Activated T-helper 1 cell treated with anti-CD3 and anti-CD28 coated beads, Interleukin-2, amount 50 U/mL, for 16 hours (primary cell): ENCODE measurements around the gene ALG11.
"Not testable (repeated sequence)": the region's sequence is repeated elsewhere in the genome, so short reads cannot be mapped to it uniquely, and the experiment has no call there.

Experiments used
- DNase-seq, 2 donors: peaks; one replicate each; pipeline ENCODE4 v3.0.0-alpha.2; 2020; ENCODE audit warnings: low read depth in 1 of 2, low spot score in 1 of 2

ALG11 gene

DNA sequence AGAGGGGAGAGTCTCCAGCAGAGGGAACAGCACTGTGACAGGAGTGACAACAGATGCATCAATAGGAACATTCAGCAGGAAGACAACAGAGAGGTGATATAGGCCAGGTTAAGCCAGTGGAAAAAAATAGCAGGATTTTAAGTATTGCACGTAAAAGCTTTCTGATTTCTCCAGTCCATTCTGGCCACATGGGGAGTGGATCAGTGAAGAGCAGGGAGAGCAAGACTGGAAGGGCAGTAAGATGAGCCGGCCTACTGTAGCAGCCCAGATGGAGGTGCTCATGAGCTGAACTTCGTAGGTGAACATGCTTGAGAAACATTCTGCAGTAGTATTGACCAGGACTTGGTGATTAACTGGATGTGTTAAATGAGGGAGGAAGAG, 14.0 kb downstream of the ALG11 start:
- no peak for DNase-seq

DNA sequence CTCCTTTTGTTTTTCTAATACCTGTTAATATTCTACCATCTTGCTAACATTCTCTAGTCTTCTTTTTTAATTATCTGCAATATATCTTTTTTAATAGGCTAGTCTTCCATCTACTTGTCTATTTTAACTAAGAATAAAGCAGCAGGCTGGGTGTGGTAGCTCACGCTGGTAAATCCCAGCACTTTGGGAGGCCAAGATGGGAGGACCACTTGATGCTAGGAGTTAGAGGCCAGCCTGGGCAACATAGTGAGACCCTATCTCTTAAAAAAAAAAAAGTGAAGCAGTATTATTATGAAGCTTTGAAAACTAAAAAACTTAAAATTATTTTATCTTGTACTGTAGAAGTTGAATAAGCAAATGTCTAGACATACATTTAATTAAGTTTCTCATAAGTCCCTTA, 15.6 kb downstream of the ALG11 start:
- no peak for DNase-seq

DNA sequence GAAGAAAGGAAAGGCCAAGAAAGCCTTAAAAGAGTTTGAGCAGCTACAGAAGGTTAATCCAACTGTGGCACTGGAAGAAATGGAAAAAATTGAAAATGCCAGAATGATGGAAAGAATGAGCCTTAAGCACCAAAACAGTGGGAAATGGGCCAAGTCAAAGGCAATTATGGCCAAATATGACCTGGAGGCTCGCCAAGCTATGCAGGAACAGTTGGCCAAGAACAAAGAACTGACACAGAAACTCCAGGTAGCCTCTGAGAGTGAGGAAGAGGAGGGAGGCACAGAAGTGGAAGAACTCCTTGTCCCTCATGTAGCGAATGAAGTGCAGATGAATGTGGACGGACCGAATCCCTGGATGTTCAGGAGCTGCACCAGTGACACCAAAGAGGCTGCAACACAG, 17.4 kb downstream of the ALG11 start:
- no peak for DNase-seq

DNA sequence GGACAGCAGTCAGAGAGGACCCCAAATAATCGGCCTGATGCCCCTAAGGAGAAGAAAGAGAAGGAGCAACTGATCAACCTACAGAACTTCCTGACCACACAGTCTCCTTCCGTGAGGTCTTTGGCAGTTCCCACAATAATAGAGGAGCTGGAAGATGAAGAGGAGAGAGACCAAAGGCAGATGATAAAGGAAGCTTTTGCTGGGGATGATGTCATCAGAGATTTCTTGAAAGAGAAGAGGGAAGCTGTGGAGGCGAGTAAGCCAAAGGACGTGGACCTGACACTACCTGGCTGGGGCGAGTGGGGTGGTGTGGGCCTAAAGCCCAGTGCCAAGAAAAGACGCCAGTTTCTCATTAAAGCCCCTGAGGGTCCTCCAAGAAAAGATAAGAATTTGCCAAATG, 18.2 kb downstream of the ALG11 start:
- DNase-seq: not testable (repeated sequence)

DNA sequence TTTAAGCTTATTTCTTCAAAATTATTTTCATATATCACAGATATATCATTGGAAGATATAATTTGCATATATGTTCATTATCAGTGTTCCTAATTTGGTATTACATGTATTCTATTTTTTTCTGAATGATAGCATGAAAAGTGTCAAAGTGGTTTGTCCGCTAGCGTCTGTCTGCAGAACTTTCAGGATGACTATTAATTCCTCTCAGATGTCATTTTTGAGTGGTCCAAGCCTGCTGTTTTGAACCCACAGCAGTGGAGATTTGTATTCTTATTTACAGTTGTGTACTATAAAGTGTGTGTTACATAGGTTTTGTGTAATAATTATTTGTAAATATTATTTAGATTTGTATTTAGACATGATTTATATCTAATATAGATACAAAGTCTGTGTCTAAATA, 20.8 kb downstream of the ALG11 start:
- no peak for DNase-seq

DNA sequence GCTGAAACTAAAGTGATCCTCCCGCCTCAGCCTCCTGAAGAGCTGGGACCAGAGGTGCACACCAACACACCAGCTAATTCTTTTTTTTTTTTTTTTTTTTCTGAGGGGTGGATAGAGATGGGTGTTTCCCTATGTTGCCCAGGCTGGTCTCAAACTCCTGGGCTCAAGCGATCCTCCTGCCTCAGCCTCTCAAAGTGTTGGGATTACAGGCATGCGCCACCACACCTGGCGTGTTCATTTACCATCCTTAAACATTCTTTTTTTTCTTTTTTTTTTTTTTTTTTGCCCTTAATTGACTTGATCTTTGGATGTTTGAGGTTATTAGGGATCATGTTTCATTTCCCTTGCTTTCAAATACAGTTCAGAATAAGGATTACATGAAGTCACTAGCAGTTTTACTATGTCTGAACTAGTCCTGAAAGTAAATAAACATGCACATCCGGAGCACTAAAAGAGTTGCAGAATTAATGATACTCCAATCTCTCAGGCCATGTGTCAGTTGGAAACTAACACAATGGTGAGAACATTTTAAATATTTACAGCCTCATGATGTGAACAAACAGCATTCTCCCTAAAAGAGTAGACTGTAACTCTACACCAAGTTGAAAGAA, 22.5 kb downstream of the ALG11 start:
- DNase-seq: no peak

DNA sequence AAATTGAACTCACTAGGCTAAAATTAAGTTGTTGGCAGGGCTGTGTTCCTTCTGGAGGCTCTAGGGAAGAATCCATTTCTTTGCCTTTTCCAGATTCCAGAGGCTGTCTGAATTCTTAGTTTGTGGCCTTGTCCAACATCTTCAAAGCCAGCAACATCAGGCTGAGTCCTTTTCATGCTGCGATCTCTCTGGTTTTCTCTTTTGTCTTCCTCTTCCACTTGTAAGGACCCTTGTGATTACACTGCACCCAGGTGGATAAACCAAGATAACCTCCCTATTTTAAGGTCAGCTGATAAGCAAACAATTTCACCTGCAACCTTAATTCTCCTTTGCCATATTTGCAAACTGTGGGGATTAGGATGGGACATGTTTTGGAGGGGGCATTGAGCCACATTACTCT, 23.8 kb downstream of the ALG11 start:
- DNase-seq: no peak

DNA sequence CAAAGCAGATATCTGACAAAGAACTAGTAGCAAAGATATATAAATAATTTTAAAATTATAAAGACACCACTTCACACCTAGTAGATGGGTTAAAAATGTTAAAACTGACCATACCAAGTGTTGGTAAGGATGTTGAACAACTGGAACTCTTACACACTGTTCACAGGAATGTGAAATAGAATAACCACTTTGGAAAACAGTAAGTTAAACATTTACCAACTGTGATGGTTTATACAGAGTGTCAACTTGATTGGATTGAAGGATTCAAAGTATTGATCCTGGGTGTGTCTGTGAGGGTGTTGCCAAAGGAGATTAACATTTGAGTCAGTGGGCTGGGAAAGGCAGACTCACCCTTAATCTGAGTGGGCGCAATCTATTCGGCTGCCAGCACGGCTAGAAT, 31.5 kb downstream of the ALG11 start:
- no peak for DNase-seq

DNA sequence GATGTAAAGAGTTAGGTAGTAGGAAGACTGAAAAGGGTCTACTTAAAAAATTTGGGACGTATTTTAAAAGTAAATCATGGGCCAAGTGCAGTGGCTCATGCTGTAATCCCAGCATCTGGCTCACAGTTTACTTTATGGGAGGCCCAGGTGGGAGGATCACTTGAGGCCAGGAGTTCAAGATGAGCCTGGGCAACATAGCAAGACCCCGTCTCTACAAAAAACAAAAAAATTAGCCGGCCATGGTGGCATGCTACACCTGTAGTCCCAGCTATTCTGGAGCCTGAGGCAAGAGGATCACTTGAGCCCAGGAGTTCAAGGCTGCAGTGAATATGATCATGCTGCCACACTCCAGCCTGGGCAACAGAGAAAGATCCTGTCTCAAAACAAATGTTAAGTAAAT, 35.3 kb downstream of the ALG11 start:
- DNase-seq: no peak

DNA sequence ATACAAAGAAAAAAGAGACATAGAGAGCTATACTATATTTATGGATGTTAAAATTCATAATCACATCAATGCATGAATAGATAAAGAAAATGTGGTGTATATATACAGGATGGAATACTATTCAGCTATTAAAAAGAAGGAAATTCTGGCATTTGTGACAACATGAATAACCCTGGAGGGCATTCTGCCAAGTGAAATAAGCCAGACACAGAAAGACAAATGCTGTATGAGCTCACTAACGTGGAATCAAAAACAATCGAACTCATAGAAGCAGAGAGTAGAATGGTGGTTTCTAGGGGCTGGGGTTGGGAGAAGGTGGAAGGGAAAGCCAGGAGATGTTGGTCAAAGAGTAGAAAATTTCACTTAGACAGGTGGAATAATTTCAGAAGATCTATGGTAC, 36.3 kb downstream of the ALG11 start:
- DNase-seq: no peak

DNA sequence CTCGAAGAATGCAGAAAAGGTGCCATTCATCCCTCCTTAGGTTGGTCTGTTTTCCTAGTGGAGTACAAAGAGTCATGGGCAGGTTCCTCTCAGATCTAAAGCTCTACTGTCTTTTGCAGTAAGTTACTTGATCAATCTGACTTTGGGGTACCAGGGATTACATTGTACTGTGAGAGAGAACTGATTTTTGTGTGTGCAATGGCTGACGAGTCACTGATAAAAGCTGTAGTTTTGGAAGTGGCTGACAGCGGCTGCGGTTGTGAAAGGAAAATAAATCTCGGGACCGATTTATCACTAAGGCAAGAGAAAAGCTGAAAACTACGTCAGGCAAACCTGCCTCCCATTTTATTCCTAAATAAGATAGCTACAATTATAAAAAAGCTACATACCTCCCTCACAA, 39.2 kb downstream of the ALG11 start:
- no peak for DNase-seq

DNA sequence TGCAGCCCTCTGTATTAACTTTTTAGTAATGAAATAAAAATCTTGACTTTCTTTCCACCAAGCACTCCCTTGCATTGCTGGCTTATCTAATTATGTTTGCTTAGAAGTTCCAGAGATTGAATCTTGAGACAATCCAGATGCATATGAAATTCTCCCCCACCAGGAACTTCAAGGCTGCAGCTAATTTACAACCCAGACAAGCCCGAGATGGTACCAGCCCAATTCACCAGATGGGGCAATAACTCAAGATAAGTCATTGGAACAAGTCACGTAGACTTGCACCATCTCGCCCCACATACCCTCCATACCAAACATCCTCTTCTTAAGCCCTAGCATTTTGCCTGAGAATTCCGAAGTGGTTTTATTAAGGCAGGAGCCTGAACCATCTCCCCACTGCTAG, 41.3 kb downstream of the ALG11 start:
- no peak for DNase-seq

DNA sequence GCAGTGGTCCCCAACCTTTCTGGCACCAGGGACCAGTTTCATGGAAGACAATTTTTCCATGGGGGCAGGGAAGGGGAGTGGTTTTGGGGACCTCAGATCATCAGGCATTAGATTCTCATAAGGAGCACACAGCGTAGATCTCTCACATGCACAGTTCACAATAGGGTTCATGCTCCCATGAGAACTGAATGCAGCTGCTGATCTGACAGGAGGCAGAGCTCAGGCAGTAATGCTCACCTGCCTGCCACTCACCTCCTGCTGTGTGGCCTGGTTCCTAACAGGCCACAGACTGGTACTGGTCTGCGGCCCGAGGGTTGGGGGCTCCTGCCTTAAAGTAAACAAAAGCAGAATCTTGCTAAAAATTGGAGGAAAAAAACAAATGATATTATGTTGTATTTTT, 48.9 kb downstream of the ALG11 start:
- DNase-seq: not testable (repeated sequence)

DNA sequence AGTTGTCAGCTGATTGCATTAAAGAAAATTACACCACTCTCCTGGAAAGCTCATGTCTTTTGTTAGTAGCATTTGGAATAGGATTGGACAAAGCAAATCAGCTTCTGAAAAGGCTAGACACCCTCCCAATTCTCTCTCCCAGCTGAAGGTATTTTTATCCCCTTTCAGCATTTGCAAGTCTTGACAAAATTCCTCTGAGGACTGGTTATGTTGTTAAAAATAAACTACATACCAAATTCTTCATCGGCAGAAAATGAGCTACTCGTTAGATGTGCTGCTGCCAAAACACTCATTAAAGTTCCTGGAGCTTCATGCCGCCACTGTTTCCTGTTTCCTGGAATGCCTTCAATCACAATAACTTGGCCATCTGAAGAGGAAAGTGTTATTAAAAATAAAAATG, 49.4 kb downstream of the ALG11 start:
- no peak for DNase-seq

DNA sequence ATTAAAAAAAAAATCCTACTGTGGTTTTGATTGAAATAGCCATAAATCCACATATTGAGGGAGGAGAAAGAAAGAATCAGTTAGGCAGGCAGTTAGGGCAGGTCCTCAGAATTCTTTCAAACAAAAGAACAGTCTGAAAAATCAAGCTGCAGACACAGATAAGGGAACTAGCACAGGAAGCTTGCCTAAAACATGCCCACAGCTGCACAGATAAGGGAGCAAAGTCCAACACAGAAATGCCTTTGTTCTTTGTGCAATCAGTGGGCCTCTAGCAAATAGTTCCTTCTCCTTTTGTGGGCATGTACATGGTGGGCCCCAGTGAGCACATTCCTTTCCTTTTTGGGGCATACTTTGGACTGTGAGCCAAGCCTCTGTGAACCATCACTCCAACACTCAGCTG, 55.0 kb downstream of the ALG11 start:
- no peak for DNase-seq

DNA sequence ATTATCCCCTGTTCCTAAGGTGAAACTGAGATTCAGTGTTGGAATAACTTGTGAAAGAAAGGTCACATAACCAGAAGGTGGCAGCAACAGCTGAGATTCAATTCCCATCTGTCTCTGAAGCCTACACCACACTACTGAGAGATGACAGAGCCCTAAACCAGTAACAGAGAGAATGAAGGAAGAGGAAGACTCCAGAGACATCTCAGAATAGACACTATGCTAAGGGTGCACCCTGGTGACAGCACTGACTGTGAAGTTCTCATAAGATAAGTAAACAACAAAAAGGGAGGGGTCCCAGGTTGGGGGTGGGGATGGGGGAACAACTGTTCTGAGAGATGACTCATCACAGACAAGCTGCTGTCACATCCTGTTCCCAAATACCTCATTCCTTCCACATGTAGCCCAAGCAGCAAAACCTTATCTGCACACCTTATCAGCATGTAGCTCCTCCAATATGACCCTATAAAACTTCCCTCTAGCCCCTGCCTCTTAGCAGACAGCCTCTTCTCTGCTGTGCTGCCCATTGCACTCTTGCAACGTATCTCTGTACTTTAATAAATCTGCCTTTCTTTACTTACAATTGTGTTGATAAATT, 58.8 kb downstream of the ALG11 start:
- no peak for DNase-seq
